Skeletal muscle satellite cell (primary cell): ENCODE measurements around the gene HMG20B.

Experiments
- H3K27me3 ChIP-seq: 2 replicates; pipeline ENCODE4 v1.7.0; 2013; ENCODE audit warnings: low read length; ENCODE audit not compliant: control insufficient read depth, insufficient read depth
- H3K36me3 ChIP-seq: 2 replicates; pipeline ENCODE4 v1.7.0; 2013; ENCODE audit warnings: mild to moderate bottlenecking, control low read depth, low read length; ENCODE audit not compliant: insufficient read depth
- H3K4me1 ChIP-seq: 2 replicates; pipeline ENCODE4 v1.7.0; 2013; ENCODE audit warnings: low read length; ENCODE audit not compliant: control insufficient read depth, insufficient read depth
- H3K4me2 ChIP-seq: 2 replicates; pipeline ENCODE4 v1.7.0; 2013; ENCODE audit warnings: mild to moderate bottlenecking, low read length
- H3K4me3 ChIP-seq: 2 replicates; pipeline ENCODE4 v1.7.0; 2013; ENCODE audit warnings: low read length
- H3K9ac ChIP-seq: 2 replicates; pipeline ENCODE4 v1.7.0; 2013; ENCODE audit warnings: mild to moderate bottlenecking, low read depth, low read length, moderate library complexity
- H3K9me3 ChIP-seq: replicated peaks from 2 replicates; pipeline ENCODE4 v1.7.0; 2013; ENCODE audit warnings: mild to moderate bottlenecking, control low read depth, low read length

Gene HMG20B

DNA sequence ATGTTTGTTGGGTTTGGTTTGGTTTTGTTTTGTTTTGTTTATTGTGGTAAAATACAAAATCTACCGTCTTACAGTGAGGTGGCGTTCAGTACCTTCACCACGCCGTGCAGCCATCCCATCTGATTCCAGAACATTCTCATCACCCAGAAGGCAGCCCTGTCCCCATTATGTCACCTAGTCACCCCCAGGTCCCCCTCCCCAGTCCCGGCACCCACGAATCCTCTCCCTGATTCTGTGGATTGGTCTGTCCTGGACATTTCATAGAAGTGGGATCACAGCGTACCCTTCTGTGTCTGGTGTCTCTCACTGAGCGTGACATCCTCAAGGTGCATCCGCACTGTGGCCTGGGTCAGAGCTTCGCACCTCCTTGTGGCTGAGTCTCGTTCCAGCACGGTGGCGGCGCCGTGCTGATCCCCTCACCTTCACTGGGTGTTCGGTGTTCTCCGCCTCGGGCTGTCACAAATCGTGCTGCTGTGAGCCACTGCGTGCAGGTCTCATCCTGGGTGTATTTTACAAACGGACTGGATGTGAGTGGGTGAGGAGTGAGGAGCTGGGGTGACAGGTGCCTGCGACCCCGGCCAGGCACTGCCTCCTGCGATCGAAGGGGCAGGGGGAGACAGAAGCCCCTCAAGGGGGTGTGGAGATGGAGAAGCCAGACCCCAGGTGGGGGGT lies 34.4 kb upstream of the HMG20B start:
- Histone ChIP-seq H3K4me2 (no peak overlapping the region), H3K9me3 (no peaks in the 10 kb centered on the region), H3K4me1 (peaks cover 5% of the 10 kb centered on the region), H3K36me3 (peaks cover 28% of the 10 kb centered on the region), H3K27me3 (no peaks in the 10 kb centered on the region), H3K4me3 (no peak overlapping the region), H3K9ac (no peak overlapping the region)

DNA sequence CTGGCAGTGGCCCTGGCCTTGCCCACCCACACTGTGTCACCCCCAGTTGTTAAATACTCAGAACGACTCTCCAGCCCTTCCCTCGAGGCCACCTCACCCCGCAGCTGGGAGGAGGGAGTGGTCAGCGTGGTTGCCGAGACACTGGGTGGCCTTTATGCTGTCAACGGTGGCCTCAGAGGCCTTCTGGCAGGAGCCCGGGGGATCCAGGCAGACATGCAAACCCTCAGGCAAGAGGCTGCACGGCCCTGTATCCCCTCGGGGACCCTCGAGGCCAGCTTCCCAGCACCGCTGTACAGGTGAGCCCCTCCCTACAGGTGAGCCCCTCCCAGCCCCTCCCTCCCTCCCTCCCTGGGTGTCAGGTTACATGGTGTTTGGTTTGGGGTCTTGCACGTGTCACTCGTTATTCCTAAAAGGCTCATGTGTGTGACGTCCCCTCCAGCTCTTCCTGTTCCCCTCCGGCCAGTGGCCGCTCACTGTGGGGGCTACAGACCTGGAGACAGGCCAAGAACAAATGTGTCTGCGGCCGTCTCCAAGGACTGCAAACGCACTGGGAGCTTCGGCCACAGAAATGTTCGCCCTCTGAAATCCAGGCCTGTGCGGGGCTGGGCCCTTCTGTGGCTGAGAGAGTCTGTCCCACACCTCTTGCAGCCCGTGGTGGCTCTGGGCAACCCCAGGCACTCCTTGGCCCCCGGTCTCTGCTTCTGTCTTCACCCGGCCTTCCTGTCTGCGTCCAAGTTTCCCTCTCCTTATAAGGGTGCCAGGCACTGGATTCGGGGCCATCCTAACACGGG lies 33.6 kb upstream of the HMG20B start, which contains the start of gene TEKTIP1:
Gene TEKTIP1 (plus strand): TSS at position 210 of the 791 bp plus-strand sequence. CDS start 4 bp downstream, at position 214.
- no peak within 1 kb of the TSS for H3K4me3 ChIP-seq
- H3K9me3 ChIP-seq, result no peaks in the 10 kb centered on the region
- peaks cover 5% of the 10 kb centered on the region for H3K4me1 ChIP-seq
- no peaks in the 10 kb centered on the region for H3K27me3 ChIP-seq
- no peak within 1 kb of the TSS for H3K4me2 ChIP-seq
- no peak within 1 kb of the TSS for H3K9ac ChIP-seq
- peaks cover 22% of the 10 kb centered on the region for H3K36me3 ChIP-seq

DNA sequence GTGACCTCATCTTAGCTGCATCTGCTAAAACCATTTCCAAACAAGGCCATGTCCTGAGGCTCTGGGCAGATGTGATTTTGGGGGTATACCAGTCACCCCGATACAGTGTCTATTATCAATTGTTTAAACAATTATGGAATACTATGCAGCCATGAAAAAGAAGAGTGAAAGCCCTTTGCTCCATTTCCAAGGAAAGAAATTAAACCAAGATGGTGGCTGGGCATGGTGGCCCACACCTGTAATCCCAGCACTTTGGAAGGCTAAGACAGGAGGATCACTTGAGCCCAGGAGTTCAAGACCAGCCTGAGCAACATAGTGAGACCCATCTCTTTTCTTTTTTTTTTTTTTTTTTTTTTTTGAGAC lies 33.0 kb upstream of the HMG20B start:
- peaks cover 5% of the 10 kb centered on the region for H3K4me1 ChIP-seq
- no peaks in the 10 kb centered on the region for H3K27me3 ChIP-seq
- H3K9ac ChIP-seq, result no peak overlapping the region
- H3K36me3 ChIP-seq, result peaks cover 16% of the 10 kb centered on the region
- no peaks in the 10 kb centered on the region for H3K9me3 ChIP-seq
- no peak overlapping the region for H3K4me3 ChIP-seq
- H3K4me2 ChIP-seq, result no peak overlapping the region

DNA sequence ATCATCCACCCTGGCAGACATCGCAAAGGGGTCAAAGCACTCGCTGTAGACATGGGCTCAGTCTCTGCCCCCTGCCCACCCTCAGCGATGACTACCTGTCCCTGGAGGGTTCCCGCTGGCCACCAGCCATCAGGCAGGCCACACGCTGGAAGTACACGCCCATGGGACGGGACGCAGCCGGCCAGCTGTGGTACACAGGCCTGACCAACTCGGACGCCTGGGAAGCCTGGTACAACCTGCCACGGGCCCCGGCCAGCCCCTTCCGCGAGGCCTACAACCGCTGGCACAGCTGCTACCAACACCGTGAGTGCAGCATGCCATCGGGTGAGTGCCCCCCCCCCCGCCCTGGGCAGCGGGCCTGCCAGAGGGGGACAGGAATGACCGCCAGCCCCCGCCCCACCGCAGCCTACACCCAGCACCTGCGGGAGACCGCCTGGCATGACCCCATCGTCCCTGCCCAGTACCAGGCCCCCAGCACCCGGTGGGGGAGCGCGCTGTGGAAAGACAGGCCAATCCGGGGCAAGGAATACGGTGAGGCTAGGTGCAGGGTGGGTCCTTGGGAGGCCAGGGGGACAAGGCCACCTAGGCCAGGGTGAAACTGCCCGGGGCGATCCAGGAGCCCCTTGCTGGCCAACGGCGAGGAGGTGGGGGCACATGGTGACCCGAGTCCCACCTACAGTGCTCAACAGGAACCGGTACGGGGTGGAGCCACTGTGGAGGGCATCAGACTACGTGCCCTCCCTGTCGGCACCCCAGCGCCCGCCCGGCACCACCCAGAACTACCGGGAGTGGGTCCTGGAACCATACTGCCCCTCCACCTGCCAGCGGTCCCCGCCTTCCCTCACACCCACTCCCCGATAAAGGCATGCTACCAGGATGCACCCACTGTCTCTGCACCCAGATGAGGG lies 29.3 kb upstream of the HMG20B start:
- H3K27me3 ChIP-seq, result no peaks in the 10 kb centered on the region
- H3K4me2 ChIP-seq, result no peak overlapping the region
- H3K4me3 ChIP-seq, result no peak overlapping the region
- H3K36me3 ChIP-seq, result peaks cover 23% of the 10 kb centered on the region
- no peaks in the 10 kb centered on the region for H3K9me3 ChIP-seq
- H3K4me1 ChIP-seq, result no peaks in the 10 kb centered on the region
- H3K9ac ChIP-seq, result no peak overlapping the region

DNA sequence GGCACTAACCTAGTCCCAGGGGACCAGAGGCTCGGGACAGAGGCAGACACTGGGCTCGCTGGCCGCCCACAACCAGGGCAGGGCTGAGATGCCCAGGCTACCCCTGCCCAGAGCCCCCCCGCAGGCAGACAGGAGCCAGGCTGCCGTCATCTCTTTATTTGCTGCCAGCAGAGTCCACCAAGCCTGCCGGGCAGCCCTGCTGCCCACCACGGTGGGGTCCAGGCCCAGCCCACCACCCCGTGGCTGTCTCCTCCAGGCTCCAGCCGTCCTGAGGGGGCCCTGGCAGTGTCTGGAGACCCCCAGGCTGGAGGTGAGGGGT lies 28.7 kb upstream of the HMG20B start:
- Histone ChIP-seq H3K27me3 (no peaks in the 10 kb centered on the region), H3K4me2 (no peak overlapping the region), H3K4me1 (no peaks in the 10 kb centered on the region), H3K9ac (no peak overlapping the region), H3K9me3 (no peaks in the 10 kb centered on the region), H3K36me3 (peaks cover 25% of the 10 kb centered on the region), H3K4me3 (no peak overlapping the region)

DNA sequence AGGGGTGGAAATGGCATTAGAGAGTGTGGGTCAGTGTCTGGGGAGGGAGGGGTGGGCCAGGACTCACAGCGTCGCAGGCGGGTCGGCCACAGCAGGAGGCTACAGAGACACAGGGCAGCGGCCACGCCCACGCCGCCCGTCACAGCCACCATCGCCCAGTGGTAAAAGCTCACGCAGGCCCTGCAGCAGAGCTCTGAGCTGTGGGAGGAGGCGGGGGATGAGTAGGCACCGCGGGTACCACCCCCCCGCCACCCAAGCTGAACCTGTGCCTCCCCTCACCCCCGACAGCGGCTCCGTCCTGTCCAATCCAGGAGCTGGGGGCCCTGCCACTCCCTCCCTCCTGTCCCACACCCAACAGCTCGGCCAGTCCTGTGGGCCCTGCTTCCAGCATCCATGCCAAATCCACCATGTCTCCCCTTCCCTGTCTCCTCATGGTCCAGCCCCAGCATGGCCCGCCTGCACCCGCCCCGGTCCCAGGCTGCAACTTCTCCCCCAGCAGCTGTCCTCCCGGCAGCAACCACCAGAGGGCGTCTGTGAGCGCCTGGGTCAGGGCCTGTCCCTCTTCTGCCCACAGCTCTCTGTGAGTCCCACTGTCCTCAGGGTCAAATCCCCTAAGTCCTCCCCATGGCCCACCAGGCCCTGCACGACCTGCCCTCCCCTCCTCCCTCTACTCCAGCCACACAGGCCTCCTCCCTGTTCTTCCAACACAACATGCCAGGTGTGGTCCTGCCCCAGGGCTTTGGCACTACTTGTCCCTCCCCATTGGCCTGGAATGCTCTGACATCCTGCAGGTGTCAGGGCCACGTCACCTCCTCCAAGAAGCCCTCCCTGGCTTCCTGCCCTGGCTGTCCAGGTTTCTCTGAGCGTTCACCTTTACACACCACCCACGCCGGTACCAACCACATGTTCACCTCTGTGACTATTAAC lies 27.7 kb upstream of the HMG20B start:
- no peak overlapping the region for H3K4me3 ChIP-seq
- H3K36me3 ChIP-seq, result peaks cover 21% of the 10 kb centered on the region
- no peaks in the 10 kb centered on the region for H3K27me3 ChIP-seq
- no peaks in the 10 kb centered on the region for H3K4me1 ChIP-seq
- no peak overlapping the region for H3K9ac ChIP-seq
- no peak overlapping the region for H3K4me2 ChIP-seq
- no peaks in the 10 kb centered on the region for H3K9me3 ChIP-seq

DNA sequence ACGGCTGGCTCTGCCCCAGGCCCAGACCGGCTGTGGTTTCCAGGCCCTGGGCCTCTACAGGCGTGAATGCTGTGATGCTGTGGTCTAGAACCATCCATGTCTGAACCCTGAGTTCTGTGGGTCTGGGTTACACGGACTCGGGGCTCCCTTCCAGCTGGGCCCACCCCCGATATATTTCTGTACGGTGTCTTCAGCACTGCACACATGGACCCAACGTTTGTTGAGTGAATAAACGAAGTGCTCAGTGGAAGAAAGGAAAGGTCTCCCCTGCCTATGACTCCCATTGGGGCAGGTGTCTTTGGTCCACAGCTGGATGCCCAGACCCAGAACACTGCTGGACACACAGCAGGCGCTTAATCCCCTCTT lies 27.1 kb upstream of the HMG20B start:
- no peaks in the 10 kb centered on the region for H3K27me3 ChIP-seq
- no peak overlapping the region for H3K9ac ChIP-seq
- H3K4me1 ChIP-seq, result no peaks in the 10 kb centered on the region
- no peak overlapping the region for H3K4me3 ChIP-seq
- no peak overlapping the region for H3K4me2 ChIP-seq
- peaks cover 21% of the 10 kb centered on the region for H3K36me3 ChIP-seq
- H3K9me3 ChIP-seq, result no peaks in the 10 kb centered on the region

DNA sequence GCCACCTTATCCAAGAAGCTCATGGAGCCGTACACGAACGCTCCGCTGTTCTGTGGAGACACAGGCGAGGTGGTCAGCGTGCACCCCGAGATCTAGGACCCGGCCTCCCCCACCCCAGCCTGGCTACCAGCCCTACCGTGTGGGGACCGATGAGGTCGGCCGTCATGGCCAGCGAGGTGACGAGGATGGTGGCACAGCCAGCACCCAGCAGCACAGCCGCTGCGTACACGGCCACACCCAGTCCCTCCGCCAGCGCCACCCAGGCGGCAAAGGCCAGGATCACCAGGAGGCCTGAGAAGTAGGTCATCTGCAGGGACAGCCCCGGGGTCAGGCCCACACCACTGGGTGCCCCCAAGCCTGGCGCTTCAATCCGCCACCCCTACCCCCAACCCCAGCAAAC lies 26.6 kb upstream of the HMG20B start:
- Histone ChIP-seq H3K4me3 (no peak overlapping the region), H3K4me2 (no peak overlapping the region), H3K36me3 (peaks cover 21% of the 10 kb centered on the region), H3K9ac (no peak overlapping the region), H3K4me1 (no peaks in the 10 kb centered on the region), H3K27me3 (no peaks in the 10 kb centered on the region), H3K9me3 (no peaks in the 10 kb centered on the region)

DNA sequence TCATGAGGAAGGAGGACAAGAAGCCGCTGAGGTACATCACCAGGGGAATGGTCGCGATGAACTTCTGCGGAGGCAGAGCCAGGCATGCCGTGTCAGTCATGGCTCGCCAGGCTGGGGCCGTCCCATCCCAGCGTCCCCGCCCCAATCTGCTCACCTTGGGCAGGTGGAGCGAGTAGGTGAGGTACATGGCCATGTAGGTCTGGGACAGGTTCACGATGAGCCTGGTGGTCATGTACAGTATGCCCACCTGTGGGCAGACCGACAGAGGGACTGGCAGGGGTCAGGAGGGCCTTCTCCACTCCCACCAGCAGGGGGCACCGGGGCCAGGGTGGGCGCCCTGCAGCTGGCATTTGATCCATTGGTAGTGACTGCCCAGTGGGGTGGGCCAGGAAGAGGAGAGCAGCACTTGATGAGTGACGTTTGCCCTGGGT lies 25.4 kb upstream of the HMG20B start:
- Histone ChIP-seq H3K9me3 (no peaks in the 10 kb centered on the region), H3K4me1 (no peaks in the 10 kb centered on the region), H3K4me2 (no peak overlapping the region), H3K9ac (no peak overlapping the region), H3K36me3 (peaks cover 21% of the 10 kb centered on the region), H3K27me3 (no peaks in the 10 kb centered on the region), H3K4me3 (no peak overlapping the region)

DNA sequence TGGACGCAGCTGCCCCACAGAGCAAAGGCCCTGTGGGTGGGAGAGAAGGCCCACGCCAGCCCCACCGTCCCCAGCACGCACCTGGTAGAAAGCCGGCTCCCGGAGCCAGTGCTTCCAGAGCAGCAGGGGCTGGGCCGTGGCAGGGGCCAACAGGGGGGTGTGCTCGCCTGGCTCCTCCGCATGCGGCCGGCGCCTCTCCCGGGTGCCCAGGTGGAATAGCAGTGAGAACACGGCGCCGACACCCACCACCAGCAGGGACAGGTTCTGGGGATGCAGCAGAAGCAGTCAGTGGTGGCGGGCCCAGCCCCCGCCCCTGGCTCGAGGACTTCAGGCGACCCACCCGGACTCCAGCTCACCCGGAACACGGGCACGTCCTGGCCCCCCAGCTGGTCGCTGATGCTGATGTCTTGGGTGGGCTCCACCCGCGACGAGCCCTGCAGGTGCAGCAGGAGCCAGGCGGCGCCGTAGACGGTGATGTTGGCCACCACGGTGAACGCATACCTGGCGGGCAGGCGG lies 24.9 kb upstream of the HMG20B start:
- H3K9ac ChIP-seq, result no peak overlapping the region
- H3K36me3 ChIP-seq, result peaks cover 21% of the 10 kb centered on the region
- no peaks in the 10 kb centered on the region for H3K9me3 ChIP-seq
- H3K27me3 ChIP-seq, result no peaks in the 10 kb centered on the region
- no peak overlapping the region for H3K4me3 ChIP-seq
- no peak overlapping the region for H3K4me2 ChIP-seq
- no peaks in the 10 kb centered on the region for H3K4me1 ChIP-seq
